ENCODE data around the gene RAB11FIP4. TPM values are rescaled to one million over a fixed set of nuclear protein-coding genes. Genes with fewer than 3 reads are reported as not detected.

The RAB11FIP4 gene
- total and polyA plus RNA-seq, 7 donors, result 0.66 to 32.5 (median 1.8) TPM

DNA sequence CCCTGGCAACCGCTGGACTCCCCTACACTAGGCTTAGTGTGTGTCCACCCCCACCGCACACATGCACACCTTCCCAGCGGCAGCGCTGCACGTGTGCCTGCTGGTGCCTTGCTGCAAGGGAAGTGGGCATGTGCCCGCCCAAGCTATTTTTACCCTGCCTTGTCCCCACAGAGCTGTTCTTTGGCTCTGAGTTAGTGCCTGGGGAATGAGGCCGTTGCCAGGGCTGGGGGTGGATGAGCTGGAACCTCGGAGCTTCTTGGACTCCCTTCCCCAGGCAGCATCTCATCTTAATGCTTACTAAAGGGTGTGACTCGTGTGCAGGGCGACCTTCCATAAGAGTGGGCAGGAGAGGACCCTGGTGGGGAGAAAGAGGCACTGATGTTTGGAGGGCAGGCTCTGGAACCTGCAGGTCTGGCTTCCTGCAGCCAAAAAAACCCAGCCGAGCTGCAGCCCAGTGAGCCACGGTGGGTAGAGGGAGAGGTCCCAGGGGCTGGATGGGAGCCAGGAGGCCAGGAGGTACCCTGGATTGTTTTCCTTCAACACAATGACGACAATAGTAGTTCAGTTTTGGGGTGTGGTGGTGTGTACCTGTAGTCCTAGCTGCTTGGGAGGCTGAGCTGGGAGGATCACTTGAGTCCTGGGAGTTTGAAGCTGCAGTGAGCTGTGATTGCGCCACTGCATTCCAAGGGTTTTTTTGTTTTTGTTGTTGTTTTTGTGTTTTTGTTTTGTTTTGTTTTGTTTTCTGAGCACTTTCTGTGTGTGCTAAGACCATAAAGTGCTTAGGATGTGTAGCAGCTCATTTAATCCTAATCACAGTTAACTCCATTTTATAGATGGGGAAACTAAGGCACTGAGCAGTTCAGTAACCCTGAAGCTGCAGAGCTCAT is 119.1 kb downstream of the RAB11FIP4 start:
- H3K27me3 ChIP-seq, result no peaks in the 10 kb centered on the region
- 59 to 81% methylated on average over 14 of the region's 14 CpGs for WGBS, 2 donors
- no peak for DNase-seq
- no peak for TF ChIP-seq POLR2AphosphoS5 (IDR thresholded peaks at IDR 0.05)
- TF ChIP-seq EP300 (IDR thresholded peaks at IDR 0.05), result no peak
- TF ChIP-seq POLR2A (IDR thresholded peaks at IDR 0.05), result no peak
- TF ChIP-seq, protein P1, sequence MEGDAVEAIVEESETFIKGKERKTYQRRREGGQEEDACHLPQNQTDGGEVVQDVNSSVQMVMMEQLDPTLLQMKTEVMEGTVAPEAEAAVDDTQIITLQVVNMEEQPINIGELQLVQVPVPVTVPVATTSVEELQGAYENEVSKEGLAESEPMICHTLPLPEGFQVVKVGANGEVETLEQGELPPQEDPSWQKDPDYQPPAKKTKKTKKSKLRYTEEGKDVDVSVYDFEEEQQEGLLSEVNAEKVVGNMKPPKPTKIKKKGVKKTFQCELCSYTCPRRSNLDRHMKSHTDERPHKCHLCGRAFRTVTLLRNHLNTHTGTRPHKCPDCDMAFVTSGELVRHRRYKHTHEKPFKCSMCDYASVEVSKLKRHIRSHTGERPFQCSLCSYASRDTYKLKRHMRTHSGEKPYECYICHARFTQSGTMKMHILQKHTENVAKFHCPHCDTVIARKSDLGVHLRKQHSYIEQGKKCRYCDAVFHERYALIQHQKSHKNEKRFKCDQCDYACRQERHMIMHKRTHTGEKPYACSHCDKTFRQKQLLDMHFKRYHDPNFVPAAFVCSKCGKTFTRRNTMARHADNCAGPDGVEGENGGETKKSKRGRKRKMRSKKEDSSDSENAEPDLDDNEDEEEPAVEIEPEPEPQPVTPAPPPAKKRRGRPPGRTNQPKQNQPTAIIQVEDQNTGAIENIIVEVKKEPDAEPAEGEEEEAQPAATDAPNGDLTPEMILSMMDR (IDR thresholded peaks at IDR 0.05), result no peak
- no peak overlapping the region for H3K4me3 ChIP-seq
- intact Hi-C loops (cut with DNase I), result no loop called here
- no peaks in the 10 kb centered on the region for H3K4me1 ChIP-seq
- no peaks in the 10 kb centered on the region for H3K36me3 ChIP-seq
- H3K27ac ChIP-seq, result no peak overlapping the region
- H3K9me3 ChIP-seq, result no peaks in the 10 kb centered on the region

DNA sequence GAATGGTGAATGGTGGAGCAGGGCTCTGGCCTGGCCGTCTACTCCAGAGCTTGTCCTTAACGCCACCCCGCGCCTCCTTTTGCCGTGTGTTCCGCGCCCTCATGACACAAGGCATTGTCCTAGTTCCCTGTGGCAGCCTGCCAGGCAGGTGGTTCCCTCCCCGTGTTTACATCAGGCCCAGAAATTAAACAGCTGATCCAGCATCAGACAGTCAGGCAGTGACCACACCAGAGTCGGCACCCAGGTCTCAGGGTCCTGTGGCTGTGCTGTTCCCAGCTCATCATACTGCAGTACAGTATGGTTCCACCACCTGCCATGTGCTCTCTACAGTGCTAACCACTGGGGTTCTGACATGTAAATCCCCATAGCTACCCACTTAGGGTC is 119.7 kb downstream of the RAB11FIP4 start:
- TF ChIP-seq, protein P1 (IDR thresholded peaks at IDR 0.05), result no peak
- no peak for TF ChIP-seq POLR2A (IDR thresholded peaks at IDR 0.05)
- no peak for TF ChIP-seq POLR2AphosphoS5 (IDR thresholded peaks at IDR 0.05)
- no peak for TF ChIP-seq EP300 (IDR thresholded peaks at IDR 0.05)
- intact Hi-C loops (cut with DNase I), result no loop called here
- 24 to 68% methylated on average over 9 of the region's 9 CpGs for WGBS, 2 donors

DNA sequence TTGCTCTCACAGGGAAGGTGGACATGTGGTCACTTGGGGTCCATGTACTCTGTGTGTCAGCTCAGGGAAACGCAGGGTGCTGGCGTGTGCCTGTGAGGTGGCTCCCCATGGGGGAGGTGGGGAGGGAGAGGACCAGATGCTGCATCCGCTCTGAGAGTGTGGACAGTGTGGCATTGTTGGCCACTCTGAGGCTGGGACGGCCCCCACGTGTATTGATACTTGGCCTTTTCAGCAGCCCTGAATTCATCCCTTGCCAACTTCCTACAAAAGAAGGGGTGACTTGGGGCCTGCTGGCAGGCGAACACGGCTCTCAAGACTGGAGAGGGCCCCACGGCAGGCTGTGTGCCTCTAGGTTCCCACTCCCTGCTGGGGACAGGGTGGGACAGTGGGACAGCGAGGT is 120.1 kb downstream of the RAB11FIP4 start:
- Histone ChIP-seq H3K4me3 (no peak overlapping the region), H3K4me1 (no peaks in the 10 kb centered on the region), H3K9me3 (no peaks in the 10 kb centered on the region), H3K27me3 (no peaks in the 10 kb centered on the region), H3K27ac (no peak overlapping the region), H3K36me3 (no peaks in the 10 kb centered on the region)
- TF ChIP-seq, protein P1 (IDR thresholded peaks at IDR 0.05), result no peak
- TF ChIP-seq POLR2AphosphoS5 (IDR thresholded peaks at IDR 0.05) (no peak), EP300 (IDR thresholded peaks at IDR 0.05) (no peak), POLR2A (IDR thresholded peaks at IDR 0.05) (no peak)
- intact Hi-C loops (cut with DNase I), result no loop called here
- 81 to 90% methylated on average over 9 of the region's 9 CpGs for WGBS, 2 donors
- DNase-seq, result no peak

More for the DNA sequence above, 119.7 kb downstream of the RAB11FIP4 start:
- H3K27me3 ChIP-seq, result no peaks in the 10 kb centered on the region
- no peak for DNase-seq
- no peaks in the 10 kb centered on the region for H3K4me1 ChIP-seq
- no peak overlapping the region for H3K4me3 ChIP-seq
- H3K9me3 ChIP-seq, result no peaks in the 10 kb centered on the region
- no peak overlapping the region for H3K27ac ChIP-seq
- no peaks in the 10 kb centered on the region for H3K36me3 ChIP-seq

DNA sequence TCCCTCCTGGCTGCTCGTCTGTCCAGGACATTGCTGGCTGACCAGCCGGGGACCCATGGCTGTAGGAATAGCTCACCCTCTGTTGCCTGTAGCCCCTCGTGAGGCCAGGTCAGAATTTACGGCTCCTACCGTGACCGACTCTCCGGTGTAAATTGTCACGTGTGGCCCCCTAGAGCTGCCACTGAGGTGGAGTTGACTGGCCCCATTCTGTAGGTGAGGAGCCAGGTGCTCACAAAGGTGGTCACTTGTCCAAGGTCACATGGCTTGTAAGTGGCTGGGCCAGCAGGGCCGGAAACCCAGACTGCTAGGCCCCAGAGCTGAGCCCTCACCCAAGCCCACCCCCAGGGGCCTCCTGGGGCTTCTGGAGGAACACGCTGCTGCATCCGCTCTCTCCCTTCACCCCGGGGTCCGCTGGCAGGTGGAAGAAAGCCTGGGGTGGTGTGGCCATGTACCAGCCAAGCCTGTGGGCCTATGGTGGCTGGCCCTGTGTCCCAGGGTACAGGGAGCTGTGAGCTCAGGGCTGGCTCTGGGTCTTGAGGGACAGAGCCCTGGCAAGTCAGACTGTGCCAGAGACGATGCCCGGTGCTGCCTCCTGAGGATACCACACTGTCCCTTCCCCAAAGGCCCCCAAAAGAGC is 120.7 kb downstream of the RAB11FIP4 start:
- no peak for TF ChIP-seq POLR2AphosphoS5 (IDR thresholded peaks at IDR 0.05)
- TF ChIP-seq, protein P1 (IDR thresholded peaks at IDR 0.05), result no peak
- no peak for TF ChIP-seq POLR2A (IDR thresholded peaks at IDR 0.05)
- no peak for TF ChIP-seq EP300 (IDR thresholded peaks at IDR 0.05)
- no peaks in the 10 kb centered on the region for H3K27me3 ChIP-seq
- intact Hi-C loops (cut with DNase I), result no loop called here
- DNase-seq, result no peak
- H3K4me1 ChIP-seq, result no peaks in the 10 kb centered on the region
- H3K9me3 ChIP-seq, result no peaks in the 10 kb centered on the region
- no peaks in the 10 kb centered on the region for H3K36me3 ChIP-seq
- H3K4me3 ChIP-seq, result no peak overlapping the region
- no peak overlapping the region for H3K27ac ChIP-seq
- 92 to 93% methylated on average over 15 of the region's 15 CpGs for WGBS, 2 donors
